SK-N-SH treated with all-trans-retinoic acid at 6 μM for 48 hours (cell line): ENCODE results near the gene ALDH1A2.

Experiments
- ATAC-seq: fragments of 200-7000 bp; cut with Tn5 transposase; 3 replicates; pipeline ENCODE4 v1.9.1; 2020; ENCODE audit warnings: mild to moderate bottlenecking, moderate library complexity
- ARNTL ChIP-seq: fragments of 450-650 bp; formaldehyde crosslinking; IDR thresholded peaks from 2 replicates; pipeline ENCODE4 v1.5.0; 2020; ENCODE audit warnings: low read depth, mild to moderate bottlenecking, moderate library complexity, borderline replicate concordance
- BACH2 ChIP-seq: fragments of 250-450 bp; sonication (Bioruptor Pico); IDR thresholded peaks from 2 replicates; pipeline ENCODE4 v1.9.0; 2021; ENCODE audit warnings: mild to moderate bottlenecking, borderline replicate concordance
- CSDC2 ChIP-seq: fragments of 250-450 bp; sonication (Bioruptor Pico); IDR thresholded peaks from 2 replicates; pipeline ENCODE4 v1.5.0; 2020; ENCODE audit warnings: mild to moderate bottlenecking, moderate library complexity
- ISL1 ChIP-seq: fragments of 250-450 bp; sonication (Bioruptor Pico); IDR thresholded peaks from 2 replicates; pipeline ENCODE4 v2.1.2; 2022; ENCODE audit warnings: mild to moderate bottlenecking, moderate library complexity
- OSR1 ChIP-seq: fragments of 250-450 bp; sonication (Bioruptor Pico); IDR thresholded peaks from 2 replicates; pipeline ENCODE4 v1.8.0; 2022; ENCODE audit warnings: moderate library complexity, mild to moderate bottlenecking, inconsistent platforms
- PPARA ChIP-seq: fragments of 250-450 bp; sonication (Bioruptor Pico); IDR thresholded peaks from 2 replicates; pipeline ENCODE4 v1.5.0; 2020; ENCODE audit warnings: mild to moderate bottlenecking, borderline replicate concordance
- RARB ChIP-seq: fragments of 250-450 bp; sonication (Bioruptor Pico); IDR thresholded peaks from 2 replicates; pipeline ENCODE4 v1.8.0; 2021; ENCODE audit warnings: mild to moderate bottlenecking, moderate library complexity
- SNAI2 ChIP-seq: fragments of 250-450 bp; sonication (Bioruptor Pico); IDR thresholded peaks from 2 replicates; pipeline ENCODE4 v1.5.0; 2020; ENCODE audit warnings: mild to moderate bottlenecking, moderate library complexity
- TCF4 ChIP-seq: fragments of 250-450 bp; sonication (Bioruptor Pico); IDR thresholded peaks from 2 replicates; pipeline ENCODE4 v1.8.0; 2021; ENCODE audit warnings: mild to moderate bottlenecking, moderate library complexity, borderline replicate concordance
- TOX ChIP-seq: fragments of 250-450 bp; sonication (Bioruptor Pico); IDR thresholded peaks from 2 replicates; pipeline ENCODE4 v1.8.0; 2021; ENCODE audit warnings: mild to moderate bottlenecking, moderate library complexity, borderline replicate concordance
- ZC3H10 ChIP-seq: fragments of 250-450 bp; sonication (Bioruptor Pico); IDR thresholded peaks from 2 replicates; pipeline ENCODE4 v1.5.1; 2021; ENCODE audit warnings: mild to moderate bottlenecking, moderate library complexity
- ZFP3 ChIP-seq: fragments of 250-450 bp; sonication (Bioruptor Pico); IDR thresholded peaks from 2 replicates; pipeline ENCODE4 v1.5.0; 2020; ENCODE audit warnings: mild to moderate bottlenecking, moderate library complexity
- ZFP30 ChIP-seq: fragments of 450-650 bp; formaldehyde crosslinking; IDR thresholded peaks from 2 replicates; pipeline ENCODE4 v1.5.0; 2022; ENCODE audit warnings: mild to moderate bottlenecking, moderate library complexity
- ZNF565 ChIP-seq: fragments of 450-650 bp; formaldehyde crosslinking; conservative IDR thresholded peaks from 2 replicates; pipeline ENCODE4 v1.5.0; 2020; ENCODE audit warnings: low read depth, mild to moderate bottlenecking, moderate library complexity
- ZNF8 ChIP-seq: fragments of 450-650 bp; formaldehyde crosslinking; IDR thresholded peaks from 2 replicates; pipeline ENCODE4 v1.5.0; 2020; ENCODE audit warnings: mild to moderate bottlenecking, moderate library complexity
- TF ChIP-seq, protein P1 (sequence below): fragments of 250-450 bp; sonication (Bioruptor Pico); IDR thresholded peaks from 2 replicates; pipeline ENCODE4 v1.5.0; 2020; ENCODE audit warnings: mild to moderate bottlenecking, moderate library complexity
- TF ChIP-seq, protein P2 (sequence below): fragments of 250-450 bp; sonication (Bioruptor Pico); IDR thresholded peaks from 2 replicates; pipeline ENCODE4 v1.8.0; 2021; ENCODE audit warnings: low read depth, mild to moderate bottlenecking, moderate library complexity, borderline replicate concordance
- TF ChIP-seq, protein P3 (sequence below): fragments of 250-450 bp; sonication (Bioruptor Pico); IDR thresholded peaks from 2 replicates; pipeline ENCODE4 v1.5.1; 2021; ENCODE audit warnings: mild to moderate bottlenecking, moderate library complexity
- TF ChIP-seq, protein P4 (sequence below): fragments of 250-450 bp; sonication (Bioruptor Pico); IDR thresholded peaks from 2 replicates; pipeline ENCODE4 v1.5.1; 2020; ENCODE audit warnings: low read depth, mild to moderate bottlenecking, moderate library complexity

ALDH1A2 gene

DNA sequence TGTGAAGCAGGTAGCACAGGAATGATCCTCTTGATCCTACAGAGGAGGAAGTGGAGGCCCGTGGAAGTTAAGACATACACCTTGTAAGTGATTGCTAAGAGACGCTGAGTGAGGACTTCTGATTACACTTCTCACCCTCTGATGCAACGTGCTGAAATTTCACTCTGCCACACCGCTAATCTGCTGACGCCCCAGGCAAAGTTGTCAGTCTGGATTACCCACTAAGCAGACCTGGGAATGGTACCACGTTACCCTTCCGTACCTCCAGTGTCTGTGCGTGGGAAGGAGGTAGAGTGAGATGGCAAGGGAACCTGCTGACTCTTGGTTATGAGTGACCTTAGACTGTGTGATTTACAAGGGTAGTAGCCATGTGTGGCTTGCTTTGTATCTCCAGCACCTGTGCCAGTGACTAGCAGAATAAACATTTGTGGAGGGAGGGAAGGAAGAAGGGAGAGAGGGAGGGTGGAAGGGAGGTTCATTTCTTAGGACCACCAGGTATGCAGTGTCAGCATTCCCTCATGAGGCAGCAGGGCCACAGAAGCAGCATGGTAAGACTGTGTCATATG, 115.0 kb downstream of the ALDH1A2 start (continued):
- TF ChIP-seq, protein P1, sequence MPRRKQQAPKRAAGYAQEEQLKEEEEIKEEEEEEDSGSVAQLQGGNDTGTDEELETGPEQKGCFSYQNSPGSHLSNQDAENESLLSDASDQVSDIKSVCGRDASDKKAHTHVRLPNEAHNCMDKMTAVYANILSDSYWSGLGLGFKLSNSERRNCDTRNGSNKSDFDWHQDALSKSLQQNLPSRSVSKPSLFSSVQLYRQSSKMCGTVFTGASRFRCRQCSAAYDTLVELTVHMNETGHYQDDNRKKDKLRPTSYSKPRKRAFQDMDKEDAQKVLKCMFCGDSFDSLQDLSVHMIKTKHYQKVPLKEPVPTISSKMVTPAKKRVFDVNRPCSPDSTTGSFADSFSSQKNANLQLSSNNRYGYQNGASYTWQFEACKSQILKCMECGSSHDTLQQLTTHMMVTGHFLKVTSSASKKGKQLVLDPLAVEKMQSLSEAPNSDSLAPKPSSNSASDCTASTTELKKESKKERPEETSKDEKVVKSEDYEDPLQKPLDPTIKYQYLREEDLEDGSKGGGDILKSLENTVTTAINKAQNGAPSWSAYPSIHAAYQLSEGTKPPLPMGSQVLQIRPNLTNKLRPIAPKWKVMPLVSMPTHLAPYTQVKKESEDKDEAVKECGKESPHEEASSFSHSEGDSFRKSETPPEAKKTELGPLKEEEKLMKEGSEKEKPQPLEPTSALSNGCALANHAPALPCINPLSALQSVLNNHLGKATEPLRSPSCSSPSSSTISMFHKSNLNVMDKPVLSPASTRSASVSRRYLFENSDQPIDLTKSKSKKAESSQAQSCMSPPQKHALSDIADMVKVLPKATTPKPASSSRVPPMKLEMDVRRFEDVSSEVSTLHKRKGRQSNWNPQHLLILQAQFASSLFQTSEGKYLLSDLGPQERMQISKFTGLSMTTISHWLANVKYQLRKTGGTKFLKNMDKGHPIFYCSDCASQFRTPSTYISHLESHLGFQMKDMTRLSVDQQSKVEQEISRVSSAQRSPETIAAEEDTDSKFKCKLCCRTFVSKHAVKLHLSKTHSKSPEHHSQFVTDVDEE (CRISPR knock-in tag) = no peak
- TF ChIP-seq PPARA (no peak), ZC3H10 (no peak)

DNA sequence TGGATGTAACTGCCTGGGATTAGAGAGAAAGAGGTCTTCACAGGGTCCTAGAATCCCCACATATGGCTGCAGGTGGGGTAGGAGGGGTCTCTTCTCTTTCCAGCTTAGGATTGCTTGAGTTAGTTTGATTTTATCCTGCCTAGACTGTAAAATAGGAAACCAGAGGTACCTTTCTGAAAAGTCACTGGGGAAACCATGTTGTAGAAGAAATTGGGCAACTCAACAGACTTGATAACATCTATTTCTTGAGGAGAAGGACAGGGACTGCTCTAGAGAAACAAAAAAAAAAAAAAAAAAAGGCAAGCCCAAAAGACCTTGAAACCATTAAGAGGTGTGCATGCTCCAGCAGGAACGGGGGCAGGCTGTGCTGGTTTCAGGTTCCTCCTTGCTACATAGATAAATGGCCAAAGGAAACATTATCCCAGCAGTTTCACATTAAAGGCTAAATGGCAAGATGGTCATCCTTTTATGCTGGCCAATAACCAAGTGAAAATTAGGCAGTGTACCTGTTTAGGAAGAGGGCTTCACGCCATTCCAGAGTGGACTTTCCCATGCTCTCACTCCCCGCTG, 116.1 kb downstream of the ALDH1A2 start:
- TF ChIP-seq ZFP3 = no peak
- no peak for ATAC-seq

DNA sequence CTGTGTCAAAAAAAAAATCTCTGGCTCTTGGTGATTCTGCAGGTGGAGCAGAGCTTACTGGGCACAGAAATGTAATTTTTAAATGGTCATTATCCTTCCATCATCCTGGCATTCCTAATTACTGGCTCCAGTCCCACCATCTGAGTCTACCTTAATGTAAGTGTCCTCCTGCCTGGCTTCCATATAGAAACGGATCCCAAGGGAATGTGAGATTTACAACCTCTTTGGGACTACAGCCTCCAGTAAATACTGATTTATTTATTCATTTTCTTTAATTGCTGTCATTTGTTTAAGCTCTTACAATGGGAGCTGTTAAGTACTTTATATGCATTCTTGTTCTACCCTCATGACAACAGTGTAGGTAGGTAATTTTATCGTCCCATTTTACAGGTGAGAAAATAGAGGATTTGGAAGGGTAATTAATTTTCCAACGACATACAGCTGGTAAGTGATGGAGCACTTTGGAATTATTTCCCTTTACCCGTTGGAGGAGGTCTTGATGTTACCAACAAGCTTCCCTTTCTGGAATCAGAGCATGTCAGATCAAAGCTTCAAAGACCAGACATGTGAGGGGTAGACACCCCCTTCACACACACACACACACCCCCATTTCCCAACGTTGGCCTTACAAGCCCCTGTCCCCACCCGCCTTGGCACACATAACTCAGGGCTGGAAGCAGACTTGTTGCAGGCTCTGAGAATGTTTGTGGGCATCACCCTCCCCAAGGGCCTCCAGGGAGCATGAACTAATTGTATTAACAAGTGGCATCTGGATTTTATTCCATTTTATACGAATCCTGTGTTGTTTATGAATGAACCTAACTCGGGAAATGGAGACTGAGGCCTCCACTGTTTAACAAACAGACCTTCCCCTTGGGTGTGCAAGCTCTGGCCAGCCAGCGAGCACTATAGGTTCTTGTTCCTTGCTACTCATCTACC, 116.9 kb downstream of the ALDH1A2 start:
- no peak; the same call in 2 of the 3 replicates for ATAC-seq
- peak; percentile 56; the same call in 1 of the 2 replicates for TF ChIP-seq TCF4 (CRISPR knock-in tag)
- TF ChIP-seq ZFP3 = no peak
- TF ChIP-seq OSR1 (CRISPR knock-in tag) = no peak

DNA sequence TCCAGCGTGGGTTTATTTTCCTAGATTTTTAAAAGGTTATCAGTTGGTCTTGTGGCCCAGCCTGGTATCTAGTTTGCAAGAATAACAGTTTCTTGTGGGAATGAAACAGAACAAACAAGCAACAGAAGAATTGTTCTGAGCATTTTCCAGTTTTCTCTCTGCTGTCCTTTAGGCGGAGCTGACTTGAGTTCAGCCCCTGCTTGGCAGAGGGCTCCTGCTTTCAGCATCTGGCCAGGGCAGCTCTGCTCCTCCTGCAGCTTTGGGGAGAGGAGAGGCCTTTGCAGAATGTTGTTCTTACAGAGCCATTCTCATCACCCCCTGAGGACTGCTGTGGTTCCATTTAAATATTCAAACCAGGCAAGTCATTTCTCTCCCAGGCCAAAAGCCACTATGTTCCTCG, 117.7 kb downstream of the ALDH1A2 start:
- ATAC-seq = no peak
- TF ChIP-seq PPARA (no peak), TOX (CRISPR knock-in tag) (no peak), ZFP30 (CRISPR knock-in tag) (no peak), ZC3H10 (no peak), ZFP3 (no peak), ZNF565 (no peak), RARB (CRISPR knock-in tag) (no peak), SNAI2 (CRISPR knock-in tag) (no peak), ARNTL (CRISPR knock-in tag) (no peak), ZNF8 (CRISPR knock-in tag) (no peak), BACH2 (CRISPR knock-in tag) (no peak)
- TF ChIP-seq, protein P2, sequence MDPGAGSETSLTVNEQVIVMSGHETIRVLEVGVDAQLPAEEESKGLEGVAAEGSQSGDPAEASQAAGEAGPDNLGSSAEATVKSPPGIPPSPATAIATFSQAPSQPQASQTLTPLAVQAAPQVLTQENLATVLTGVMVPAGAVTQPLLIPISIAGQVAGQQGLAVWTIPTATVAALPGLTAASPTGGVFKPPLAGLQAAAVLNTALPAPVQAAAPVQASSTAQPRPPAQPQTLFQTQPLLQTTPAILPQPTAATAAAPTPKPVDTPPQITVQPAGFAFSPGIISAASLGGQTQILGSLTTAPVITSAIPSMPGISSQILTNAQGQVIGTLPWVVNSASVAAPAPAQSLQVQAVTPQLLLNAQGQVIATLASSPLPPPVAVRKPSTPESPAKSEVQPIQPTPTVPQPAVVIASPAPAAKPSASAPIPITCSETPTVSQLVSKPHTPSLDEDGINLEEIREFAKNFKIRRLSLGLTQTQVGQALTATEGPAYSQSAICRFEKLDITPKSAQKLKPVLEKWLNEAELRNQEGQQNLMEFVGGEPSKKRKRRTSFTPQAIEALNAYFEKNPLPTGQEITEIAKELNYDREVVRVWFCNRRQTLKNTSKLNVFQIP (CRISPR knock-in tag) = no peak
- TF ChIP-seq, all 23 proteins: peak for 0

DNA sequence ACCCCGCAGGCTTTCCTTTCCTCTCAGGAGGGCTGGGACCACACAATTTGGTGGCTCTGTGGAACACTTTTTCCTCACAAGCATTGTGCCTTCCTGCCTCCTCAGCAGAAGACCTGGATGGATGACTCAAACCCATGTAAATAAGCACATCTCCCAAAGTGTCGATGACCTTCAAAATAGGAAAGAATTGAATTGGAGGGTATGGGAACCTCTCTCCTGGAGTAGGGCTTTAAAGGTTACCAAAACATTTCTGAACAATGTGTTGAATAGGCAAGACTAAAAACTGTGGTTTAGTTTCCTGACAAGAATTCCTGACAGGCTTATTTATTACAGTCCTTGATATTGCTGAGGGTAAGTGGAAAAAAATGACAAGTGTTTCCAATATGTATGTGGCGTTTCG, 118.2 kb downstream of the ALDH1A2 start:
- TF ChIP-seq BACH2 (CRISPR knock-in tag) (no peak), SNAI2 (CRISPR knock-in tag) (no peak), ZC3H10 (no peak), TCF4 (CRISPR knock-in tag) (no peak), ZNF565 (no peak)
- TF ChIP-seq, protein P2 (CRISPR knock-in tag) = no peak
- no peak for ATAC-seq

DNA sequence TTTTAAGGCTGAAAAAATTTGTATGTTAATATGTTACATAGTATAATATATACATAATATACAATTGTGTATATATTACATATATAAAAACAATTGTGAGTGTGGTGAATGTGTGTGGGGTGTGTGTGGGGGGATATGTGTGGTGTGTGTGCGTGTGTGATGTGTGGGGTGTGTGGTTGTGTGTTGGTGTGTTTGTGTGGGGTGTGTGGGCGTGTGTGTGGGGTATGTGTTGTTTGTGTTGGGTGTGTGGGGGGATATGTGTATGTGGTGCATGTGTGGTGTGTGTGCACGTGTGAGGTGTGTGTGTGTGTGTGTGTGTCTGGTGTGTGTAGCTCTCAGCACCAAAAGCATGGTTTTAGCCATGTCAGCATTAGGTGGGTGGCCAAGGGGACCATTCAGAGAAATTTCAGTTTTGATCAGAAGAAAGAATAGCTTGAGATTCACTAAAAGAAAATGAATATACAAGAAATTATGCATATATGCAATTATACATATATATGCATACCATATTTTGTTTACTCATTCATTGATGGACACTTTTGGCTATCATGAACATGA, 118.9 kb downstream of the ALDH1A2 start:
- TF ChIP-seq TOX (CRISPR knock-in tag) (no peak), ISL1 (CRISPR knock-in tag) (no peak), CSDC2 (no peak), SNAI2 (CRISPR knock-in tag) (no peak), ZC3H10 (no peak), OSR1 (CRISPR knock-in tag) (no peak)
- TF ChIP-seq, protein P3, sequence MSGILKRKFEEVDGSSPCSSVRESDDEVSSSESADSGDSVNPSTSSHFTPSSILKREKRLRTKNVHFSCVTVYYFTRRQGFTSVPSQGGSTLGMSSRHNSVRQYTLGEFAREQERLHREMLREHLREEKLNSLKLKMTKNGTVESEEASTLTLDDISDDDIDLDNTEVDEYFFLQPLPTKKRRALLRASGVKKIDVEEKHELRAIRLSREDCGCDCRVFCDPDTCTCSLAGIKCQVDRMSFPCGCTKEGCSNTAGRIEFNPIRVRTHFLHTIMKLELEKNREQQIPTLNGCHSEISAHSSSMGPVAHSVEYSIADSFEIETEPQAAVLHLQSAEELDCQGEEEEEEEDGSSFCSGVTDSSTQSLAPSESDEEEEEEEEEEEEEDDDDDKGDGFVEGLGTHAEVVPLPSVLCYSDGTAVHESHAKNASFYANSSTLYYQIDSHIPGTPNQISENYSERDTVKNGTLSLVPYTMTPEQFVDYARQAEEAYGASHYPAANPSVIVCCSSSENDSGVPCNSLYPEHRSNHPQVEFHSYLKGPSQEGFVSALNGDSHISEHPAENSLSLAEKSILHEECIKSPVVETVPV = no peak
- TF ChIP-seq, protein P4, sequence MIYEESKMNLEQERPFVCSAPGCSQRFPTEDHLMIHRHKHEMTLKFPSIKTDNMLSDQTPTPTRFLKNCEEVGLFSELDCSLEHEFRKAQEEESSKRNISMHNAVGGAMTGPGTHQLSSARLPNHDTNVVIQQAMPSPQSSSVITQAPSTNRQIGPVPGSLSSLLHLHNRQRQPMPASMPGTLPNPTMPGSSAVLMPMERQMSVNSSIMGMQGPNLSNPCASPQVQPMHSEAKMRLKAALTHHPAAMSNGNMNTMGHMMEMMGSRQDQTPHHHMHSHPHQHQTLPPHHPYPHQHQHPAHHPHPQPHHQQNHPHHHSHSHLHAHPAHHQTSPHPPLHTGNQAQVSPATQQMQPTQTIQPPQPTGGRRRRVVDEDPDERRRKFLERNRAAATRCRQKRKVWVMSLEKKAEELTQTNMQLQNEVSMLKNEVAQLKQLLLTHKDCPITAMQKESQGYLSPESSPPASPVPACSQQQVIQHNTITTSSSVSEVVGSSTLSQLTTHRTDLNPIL = no peak
- TF ChIP-seq, protein P2 (CRISPR knock-in tag) = no peak
- ATAC-seq = no peak
